GM23338 (cell line): ENCODE data around the gene GABRR2. TPM values are rescaled to one million over a fixed set of nuclear protein-coding genes. Genes with fewer than 3 reads are reported as not detected.

ENCODE experiments used
- ATAC-seq: fragments of 200-7000 bp; cut with Tn5 transposase; 3 replicates; pipeline ENCODE4 v1.9.1; 2020
- DNase-seq: peaks from one replicate; pipeline ENCODE4 v3.0.0-alpha.2; 2015; ENCODE audit warnings: low spot score
- H2AFZ ChIP-seq: fragments of 200-600 bp; sonication (generic); 2 replicates; pipeline ENCODE4 v1.8.0; 2016; ENCODE audit warnings: antibody characterized with exemption, mild to moderate bottlenecking, moderate library complexity
- H3F3A ChIP-seq: fragments of 200-600 bp; sonication (generic); replicated peaks from 2 replicates; pipeline ENCODE4 v1.8.0; 2017; ENCODE audit warnings: antibody characterized with exemption, mixed run types, low read depth
- H3K27ac ChIP-seq: fragments of 200-600 bp; sonication (generic); 2 replicates; pipeline ENCODE4 v1.6.1; 2016; ENCODE audit warnings: low read depth
- H3K27me3 ChIP-seq: fragments of 200-600 bp; sonication (generic); 2 replicates; pipeline ENCODE4 v1.8.0; 2016; ENCODE audit warnings: mild to moderate bottlenecking, mixed run types, moderate library complexity; ENCODE audit not compliant: insufficient read depth
- H3K36me3 ChIP-seq: fragments of 200-600 bp; sonication (generic); 2 replicates; pipeline ENCODE4 v1.8.0; 2016; ENCODE audit warnings: mild to moderate bottlenecking; ENCODE audit not compliant: insufficient read depth
- H3K4me1 ChIP-seq: fragments of 200-600 bp; sonication (generic); 2 replicates; pipeline ENCODE4 v1.8.0; 2016; ENCODE audit warnings: mild to moderate bottlenecking, moderate library complexity; ENCODE audit not compliant: insufficient read depth
- H3K4me2 ChIP-seq: fragments of 200-600 bp; sonication (generic); 2 replicates; pipeline ENCODE4 v1.7.1; 2017; ENCODE audit warnings: mixed run types
- H3K4me3 ChIP-seq: fragments of 200-600 bp; sonication (generic); 2 replicates; pipeline ENCODE4 v1.6.1; 2016; ENCODE audit warnings: mixed run types
- H3K79me2 ChIP-seq: fragments of 200-600 bp; sonication (generic); replicated peaks from 2 replicates; pipeline ENCODE4 v1.8.0; 2017; ENCODE audit warnings: mild to moderate bottlenecking; ENCODE audit not compliant: insufficient read depth
- H3K9me2 ChIP-seq: fragments of 200-600 bp; sonication (generic); 2 replicates; pipeline ENCODE4 v1.8.0; 2017; ENCODE audit not compliant: insufficient read depth
- H4K20me1 ChIP-seq: fragments of 200-600 bp; sonication (generic); replicated peaks from 2 replicates; pipeline ENCODE4 v1.8.0; 2017; ENCODE audit warnings: mild to moderate bottlenecking; ENCODE audit not compliant: insufficient read depth
- H3K27ac Mint-ChIP-seq: 2 replicates; pipeline ENCODE4 v1.8.0; 2020; ENCODE audit warnings: inconsistent platforms, mild to moderate bottlenecking, moderate library complexity, mixed read lengths
- H3K27me3 Mint-ChIP-seq: 3 replicates; pipeline ENCODE4 v1.8.0; 2022; ENCODE audit warnings: low read depth, mild to moderate bottlenecking, moderate library complexity, mixed read lengths, inconsistent platforms; ENCODE audit not compliant: insufficient read depth, poor library complexity
- H3K36me3 Mint-ChIP-seq: 3 replicates; pipeline ENCODE4 v1.8.0; 2021; ENCODE audit warnings: low read depth, mild to moderate bottlenecking, inconsistent platforms, moderate library complexity, mixed read lengths
- H3K4me1 Mint-ChIP-seq: 3 replicates; pipeline ENCODE4 v1.8.0; 2020; ENCODE audit warnings: mild to moderate bottlenecking, inconsistent platforms, mixed read lengths
- H3K4me3 Mint-ChIP-seq: 3 replicates; pipeline ENCODE4 v1.8.0; 2021; ENCODE audit warnings: moderate library complexity, mild to moderate bottlenecking, inconsistent platforms, mixed read lengths
- H3K9me3 Mint-ChIP-seq: 3 replicates; pipeline ENCODE4 v1.8.0; 2020; ENCODE audit warnings: moderate library complexity, mild to moderate bottlenecking, inconsistent platforms, mixed read lengths
- CREB1 ChIP-seq: fragments of 250-450 bp; sonication (Bioruptor Pico); IDR thresholded peaks from 2 replicates; pipeline ENCODE4 v1.5.0; 2020; ENCODE audit warnings: low read depth, mild to moderate bottlenecking, moderate library complexity
- CTCF ChIP-seq, 2 experiments: fragments of 200-600 bp in 1 of 2; sonication (generic) in 1 of 2; conservative IDR thresholded peaks; 2 replicates each; pipeline versions ENCODE4 v1.5.1 to v1.6.1; 2016 to 2017; ENCODE audit warnings: antibody characterized with exemption in 2 of 2, low read depth in 2 of 2, mild to moderate bottlenecking in 2 of 2, moderate library complexity in 1 of 2
- ETS1 ChIP-seq: IDR thresholded peaks from 2 replicates; pipeline ENCODE4 v1.6.1; 2016; ENCODE audit warnings: antibody characterized with exemption
- EZH2 ChIP-seq: fragments of 200-600 bp; sonication (generic); IDR thresholded peaks from one replicate; pipeline ENCODE4 v1.8.0; 2017; ENCODE audit warnings: antibody characterized with exemption, mild to moderate bottlenecking, low read depth; ENCODE audit not compliant: unreplicated experiment
- EZH2phosphoT487 ChIP-seq: fragments of 200-600 bp; sonication (generic); IDR thresholded peaks from one replicate; pipeline ENCODE4 v1.8.1; 2018; ENCODE audit warnings: antibody characterized with exemption; ENCODE audit not compliant: unreplicated experiment
- JUNB ChIP-seq: IDR thresholded peaks from one replicate; pipeline ENCODE4 v1.6.1; 2016; ENCODE audit warnings: antibody characterized with exemption; ENCODE audit not compliant: unreplicated experiment
- NANOG ChIP-seq: IDR thresholded peaks from 2 replicates; pipeline ENCODE4 v1.6.1; 2016; ENCODE audit warnings: antibody characterized with exemption, borderline replicate concordance
- POLR2AphosphoS5 ChIP-seq: IDR thresholded peaks from 2 replicates; pipeline ENCODE4 v1.6.1; 2016; ENCODE audit warnings: antibody characterized with exemption, low read depth
- REST ChIP-seq: IDR thresholded peaks from one replicate; pipeline ENCODE4 v1.6.1; 2018; ENCODE audit warnings: antibody characterized with exemption; ENCODE audit not compliant: unreplicated experiment
- STAT1 ChIP-seq: IDR thresholded peaks from one replicate; pipeline ENCODE4 v1.6.1; 2016; ENCODE audit warnings: antibody characterized with exemption; ENCODE audit not compliant: unreplicated experiment
- ZNF114 ChIP-seq: fragments of 250-450 bp; sonication (Bioruptor Pico); IDR thresholded peaks from 2 replicates; pipeline ENCODE4 v1.5.0; 2020; ENCODE audit warnings: mild to moderate bottlenecking, moderate library complexity
- ZNF331 ChIP-seq: fragments of 250-450 bp; sonication (Bioruptor Pico); IDR thresholded peaks from 2 replicates; pipeline ENCODE4 v1.5.0; 2020; ENCODE audit warnings: low read depth, mild to moderate bottlenecking, moderate library complexity
- ZNF462 ChIP-seq: fragments of 250-450 bp; sonication (Bioruptor Pico); IDR thresholded peaks from 2 replicates; pipeline ENCODE4 v1.5.0; 2020; ENCODE audit warnings: mild to moderate bottlenecking, moderate library complexity
- polyA plus RNA-seq: library from polyadenylated mRNA; unstranded; fragments of >200 nt; fragmentation: Nextera tagmentation; extraction: Ambion mirVana; gene quantifications from 2 replicates; pipeline ENCODE4 v1.2.1, GENCODE V29; 2016
- total RNA-seq: library from RNA; depleted of rRNA; stranded (reverse); fragments of >200 nt; shearing (Covaris generic); gene quantifications from 2 replicates; pipeline ENCODE4 v1.2.3, GENCODE V29; 2014

The GABRR2 gene
- total and polyA plus RNA-seq, 2 experiments from 2014 or later = not detected

GRCh38 chr6:89278956-89279355 lies 36.1 kb downstream of the GABRR2 start:
- peaks cover 6% of the 10 kb centered on the region for H3K27me3 Mint-ChIP-seq
- TF ChIP-seq CREB1 = no peak
- no peak for TF ChIP-seq ZNF331 (CRISPR knock-in tag)
- TF ChIP-seq CTCF (conservative IDR thresholded peaks at IDR 0.05; ENCODE audit: low read depth in 2 of 2) = no peak
- TF ChIP-seq STAT1 = no peak
- no peak for TF ChIP-seq REST
- no peak for TF ChIP-seq EZH2phosphoT487
- no peak for TF ChIP-seq ZNF114 (CRISPR knock-in tag)
- TF ChIP-seq JUNB = no peak
- no peak for TF ChIP-seq NANOG
- TF ChIP-seq ETS1 = no peak
- TF ChIP-seq EZH2 = no peak
- no peak for TF ChIP-seq ZNF462 (CRISPR knock-in tag)
- no peak for TF ChIP-seq POLR2AphosphoS5
- no peak overlapping the region for H3K4me3 Mint-ChIP-seq
- no peaks in the 10 kb centered on the region for H3K79me2 ChIP-seq
- H3K4me1 Mint-ChIP-seq = no peaks in the 10 kb centered on the region
- H3K27ac ChIP-seq = no peak overlapping the region
- H4K20me1 ChIP-seq = no peaks in the 10 kb centered on the region
- no peak overlapping the region for H3K4me2 ChIP-seq
- ATAC-seq (no peak), DNase-seq (no peak)
- H2AFZ ChIP-seq = no peak overlapping the region
- no peak overlapping the region for H3K4me3 ChIP-seq
- no peaks in the 10 kb centered on the region for H3K27me3 ChIP-seq
- H3K36me3 Mint-ChIP-seq = no peaks in the 10 kb centered on the region
- H3K27ac Mint-ChIP-seq = no peak overlapping the region
- peaks cover 7% of the 10 kb centered on the region; the same call in 1 of the 2 replicates for H3K9me2 ChIP-seq
- H3K4me1 ChIP-seq = no peaks in the 10 kb centered on the region
- H3F3A ChIP-seq = no peaks in the 10 kb centered on the region
- H3K9me3 Mint-ChIP-seq = no peaks in the 10 kb centered on the region
- H3K36me3 ChIP-seq = no peaks in the 10 kb centered on the region
